ENCODE results near the gene C19orf81. TPM values are rescaled to one million over a fixed set of nuclear protein-coding genes. Genes with fewer than 3 reads are reported as not detected.

Gene C19orf81
- total and polyA plus RNA-seq, 2 of the 13 experiments (the other 11 are each of a cell fraction or from before 2014, with no cell fraction given) = not detected

DNA sequence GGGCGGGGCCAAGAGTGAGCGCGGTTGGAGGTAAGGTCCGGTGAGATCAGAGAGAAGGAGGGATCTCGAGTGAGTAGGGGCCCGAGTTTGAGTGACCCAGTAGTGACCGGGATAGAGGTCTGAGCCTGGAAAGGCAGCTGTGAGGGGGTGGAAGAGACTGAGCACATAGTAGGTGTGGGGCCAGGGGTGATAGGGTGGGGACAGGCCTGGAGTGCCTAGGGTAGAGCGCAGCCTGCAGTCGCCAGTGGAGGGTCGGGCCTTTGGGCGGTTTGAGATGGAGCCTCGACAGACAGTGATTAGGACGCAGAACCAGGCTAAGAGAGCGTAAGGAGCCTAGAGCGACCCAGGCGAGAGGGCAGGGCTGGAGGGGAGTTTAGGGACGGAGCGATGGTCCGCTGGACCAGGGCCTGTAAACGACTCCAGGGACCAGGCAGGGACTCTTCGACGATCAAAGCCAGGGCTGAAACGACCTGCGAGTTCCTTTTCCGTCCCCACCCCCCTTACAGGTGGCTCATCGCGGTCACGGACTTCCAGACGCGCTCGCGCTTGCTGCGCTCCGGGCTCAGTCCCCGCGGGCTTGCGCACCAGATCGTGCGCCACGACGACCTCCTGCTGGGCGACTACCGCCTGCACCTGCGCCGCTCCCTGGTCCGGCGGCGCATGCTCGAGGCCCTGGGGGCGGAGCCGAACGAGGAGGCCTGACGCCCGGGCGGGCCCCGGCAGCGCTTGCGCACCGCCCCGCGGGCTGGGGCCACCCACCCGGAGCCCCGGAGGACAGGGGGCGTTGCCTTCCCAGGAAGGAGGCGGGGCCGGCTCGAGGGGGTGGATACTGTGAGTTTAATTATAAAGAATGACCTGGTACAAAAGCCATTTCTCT lies 9.4 kb downstream of the C19orf81 start:
- 64% methylated on average over 67 of the region's 67 CpGs for WGBS (ENCODE audit: low lambda C conversion rate)

More for the DNA sequence above, 9.4 kb downstream of the C19orf81 start:
- Histone ChIP-seq H3K4me2 (ENCODE audit: low read depth, low read length) (no peak overlapping the region), H2AFZ (ENCODE audit: low read length) (no peak overlapping the region), H3K79me2 (ENCODE audit: insufficient read depth, low read length) (no peaks in the 10 kb centered on the region), H3K27ac (ENCODE audit: extremely low read length, insufficient read depth, low read length) (no peak overlapping the region), H3K27me3 (ENCODE audit: control insufficient read depth in 1 of 2, insufficient read depth in 2 of 2, low read length in 2 of 2) (0 out of 5 replicates have a peak, but pooled peaks cover 0 to 5% of the 10 kb centered on the region in 2 experiments), H3K9ac (ENCODE audit: insufficient read depth, low read depth, low read length) (no peak overlapping the region), H4K20me1 (ENCODE audit: insufficient read depth, low read length) (no peaks in the 10 kb centered on the region), H3K36me3 (replicated peaks in 1 of 2; ENCODE audit: control insufficient read depth in 1 of 2, insufficient read depth in 2 of 2, low read length in 2 of 2) (no peaks in the 10 kb centered on the region), H3K9me3 (ENCODE audit: low read length) (peaks cover 3% of the 10 kb centered on the region; the same call in 1 of the 2 replicates), H3K4me1 (ENCODE audit: insufficient read depth, low read length) (no peaks in the 10 kb centered on the region), H3K4me3 (replicated peaks in 1 of 3; ENCODE audit: insufficient read depth in 1 of 3, low read depth in 2 of 3, low read length in 3 of 3) (no peak overlapping the region)
- in situ Hi-C loops (cut with HindIII; ENCODE audit: extremely low pct_ligation_motif_present, low pct_unique_long_range_greater_than_20kb) = no loop called here
- intact Hi-C loops (cut with micrococcal nuclease; ENCODE audit: unreplicated experiment) = no loop called here
- no TSS peak for BruUV-seq (replicated peaks)
- ATAC-seq (no peak), FAIRE-seq (no peak), DNase-seq (ENCODE audit: low spot score) (no peak)
- POLR2A ChIA-PET = no interaction called here
- TF ChIP-seq, protein P1, sequence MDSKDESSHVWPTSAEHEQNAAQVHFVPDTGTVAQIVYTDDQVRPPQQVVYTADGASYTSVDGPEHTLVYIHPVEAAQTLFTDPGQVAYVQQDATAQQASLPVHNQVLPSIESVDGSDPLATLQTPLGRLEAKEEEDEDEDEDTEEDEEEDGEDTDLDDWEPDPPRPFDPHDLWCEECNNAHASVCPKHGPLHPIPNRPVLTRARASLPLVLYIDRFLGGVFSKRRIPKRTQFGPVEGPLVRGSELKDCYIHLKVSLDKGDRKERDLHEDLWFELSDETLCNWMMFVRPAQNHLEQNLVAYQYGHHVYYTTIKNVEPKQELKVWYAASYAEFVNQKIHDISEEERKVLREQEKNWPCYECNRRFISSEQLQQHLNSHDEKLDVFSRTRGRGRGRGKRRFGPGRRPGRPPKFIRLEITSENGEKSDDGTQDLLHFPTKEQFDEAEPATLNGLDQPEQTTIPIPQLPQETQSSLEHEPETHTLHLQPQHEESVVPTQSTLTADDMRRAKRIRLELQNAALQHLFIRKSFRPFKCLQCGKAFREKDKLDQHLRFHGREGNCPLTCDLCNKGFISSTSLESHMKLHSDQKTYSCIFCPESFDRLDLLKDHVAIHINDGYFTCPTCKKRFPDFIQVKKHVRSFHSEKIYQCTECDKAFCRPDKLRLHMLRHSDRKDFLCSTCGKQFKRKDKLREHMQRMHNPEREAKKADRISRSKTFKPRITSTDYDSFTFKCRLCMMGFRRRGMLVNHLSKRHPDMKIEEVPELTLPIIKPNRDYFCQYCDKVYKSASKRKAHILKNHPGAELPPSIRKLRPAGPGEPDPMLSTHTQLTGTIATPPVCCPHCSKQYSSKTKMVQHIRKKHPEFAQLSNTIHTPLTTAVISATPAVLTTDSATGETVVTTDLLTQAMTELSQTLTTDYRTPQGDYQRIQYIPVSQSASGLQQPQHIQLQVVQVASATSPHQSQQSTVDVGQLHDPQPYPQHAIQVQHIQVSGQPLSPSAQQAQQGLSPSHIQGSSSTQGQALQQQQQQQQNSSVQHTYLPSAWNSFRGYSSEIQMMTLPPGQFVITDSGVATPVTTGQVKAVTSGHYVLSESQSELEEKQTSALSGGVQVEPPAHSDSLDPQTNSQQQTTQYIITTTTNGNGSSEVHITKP (CRISPR knock-in tag; IDR thresholded peaks at IDR 0.05; ENCODE audit: low read depth) = no peak
- no peak for TF ChIP-seq ZFP36 (IDR thresholded peaks at IDR 0.05; ENCODE audit: borderline replicate concordance, low read depth, low read length, partially characterized antibody)
- TF ChIP-seq, protein P2, sequence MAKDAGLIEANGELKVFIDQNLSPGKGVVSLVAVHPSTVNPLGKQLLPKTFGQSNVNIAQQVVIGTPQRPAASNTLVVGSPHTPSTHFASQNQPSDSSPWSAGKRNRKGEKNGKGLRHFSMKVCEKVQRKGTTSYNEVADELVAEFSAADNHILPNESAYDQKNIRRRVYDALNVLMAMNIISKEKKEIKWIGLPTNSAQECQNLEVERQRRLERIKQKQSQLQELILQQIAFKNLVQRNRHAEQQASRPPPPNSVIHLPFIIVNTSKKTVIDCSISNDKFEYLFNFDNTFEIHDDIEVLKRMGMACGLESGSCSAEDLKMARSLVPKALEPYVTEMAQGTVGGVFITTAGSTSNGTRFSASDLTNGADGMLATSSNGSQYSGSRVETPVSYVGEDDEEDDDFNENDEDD (CRISPR knock-in tag; IDR thresholded peaks at IDR 0.05; ENCODE audit: borderline replicate concordance) = no peak
- no peak for TF ChIP-seq ZBTB38 (CRISPR knock-in tag; IDR thresholded peaks at IDR 0.05)
- TF ChIP-seq ZNF451 (CRISPR knock-in tag; IDR thresholded peaks at IDR 0.05) = no peak
- no peak for TF ChIP-seq NCOA1 (CRISPR knock-in tag; IDR thresholded peaks at IDR 0.05)
- no peak for TF ChIP-seq ZNF30 (CRISPR knock-in tag; IDR thresholded peaks at IDR 0.05)
- TF ChIP-seq ISL2 (CRISPR knock-in tag; IDR thresholded peaks at IDR 0.05) = no peak
- no peak for TF ChIP-seq ZBTB1 (CRISPR knock-in tag; IDR thresholded peaks at IDR 0.05; ENCODE audit: borderline replicate concordance)
- TF ChIP-seq ZNF335 (CRISPR knock-in tag; IDR thresholded peaks at IDR 0.05) = no peak
- TF ChIP-seq TAF1 (CRISPR knock-in tag; IDR thresholded peaks at IDR 0.05) = no peak
- TF ChIP-seq, protein P3, sequence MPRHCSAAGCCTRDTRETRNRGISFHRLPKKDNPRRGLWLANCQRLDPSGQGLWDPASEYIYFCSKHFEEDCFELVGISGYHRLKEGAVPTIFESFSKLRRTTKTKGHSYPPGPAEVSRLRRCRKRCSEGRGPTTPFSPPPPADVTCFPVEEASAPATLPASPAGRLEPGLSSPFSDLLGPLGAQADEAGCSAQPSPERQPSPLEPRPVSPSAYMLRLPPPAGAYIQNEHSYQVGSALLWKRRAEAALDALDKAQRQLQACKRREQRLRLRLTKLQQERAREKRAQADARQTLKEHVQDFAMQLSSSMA (CRISPR knock-in tag; IDR thresholded peaks at IDR 0.05) = no peak
- TF ChIP-seq SALL2 (CRISPR knock-in tag; IDR thresholded peaks at IDR 0.05) = no peak
- no peak for TF ChIP-seq ZFP82 (CRISPR knock-in tag; IDR thresholded peaks at IDR 0.05; ENCODE audit: borderline replicate concordance)
- no peak for TF ChIP-seq ZNF329 (CRISPR knock-in tag; IDR thresholded peaks at IDR 0.05; ENCODE audit: low read depth)
- no peak for TF ChIP-seq ZNF33B (CRISPR knock-in tag; IDR thresholded peaks at IDR 0.05)
- TF ChIP-seq, protein P4, sequence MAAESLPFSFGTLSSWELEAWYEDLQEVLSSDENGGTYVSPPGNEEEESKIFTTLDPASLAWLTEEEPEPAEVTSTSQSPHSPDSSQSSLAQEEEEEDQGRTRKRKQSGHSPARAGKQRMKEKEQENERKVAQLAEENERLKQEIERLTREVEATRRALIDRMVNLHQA (CRISPR knock-in tag; IDR thresholded peaks at IDR 0.05) = no peak
- no peak for TF ChIP-seq SNAI1 (CRISPR knock-in tag; IDR thresholded peaks at IDR 0.05; ENCODE audit: borderline replicate concordance)
- CTCF ChIA-PET (ENCODE audit: low intra/inter-chr PET ratio, low total read pairs) = no interaction called here

Data from HepG2 (cell line).